K562 (cell line): ENCODE data around the gene ANKRD33. TPM values are rescaled to one million over a fixed set of nuclear protein-coding genes. Genes with fewer than 3 reads are reported as not detected.

ENCODE experiments used
- ATAC-seq: fragments of 200-7000 bp; cut with Tn5 transposase; 3 replicates; pipeline ENCODE4 v1.9.1; 2020; ENCODE audit warnings: moderate library complexity
- BruUV-seq: library from RNA; stranded (reverse); fragments of 400-500 nt; replicated peaks from 2 replicates; lab custom pipeline; 2021; lab: Mats Ljungman, UMichigan
- CTCF ChIA-PET: fragments of 300-600 bp; formaldehyde crosslinking; extraction: SDS; loops from one replicate; lab custom pipeline; 2021; ENCODE audit warnings: low intra/inter-chr PET ratio; lab: Yijun Ruan, JAX
- POLR2A ChIA-PET: fragments of 300-600, 350-650 bp; sonication (Branson Sonifier 250); formaldehyde crosslinking; extraction: SDS; loops from one replicate; lab custom pipeline; 2021; ENCODE audit warnings: antibody characterized with exemption, inconsistent platforms; lab: Yijun Ruan, JAX
- DNase-seq, 4 experiments: peaks; one replicate each; pipeline versions ENCODE4 v3.0.0 to v3.0.0-alpha.2; 2011 to 2018; ENCODE audit warnings: low spot score in 3 of 4, mixed read lengths in 3 of 4; ENCODE audit errors: extremely low read depth in 1 of 4
- FAIRE-seq: peaks from 2 replicates; lab custom pipeline; 2011; peaks lifted over from hg19 to GRCh38; lab: Jason Lieb, UNC
- H2AFZ ChIP-seq: 2 replicates; pipeline ENCODE4 v1.6.0; 2011; ENCODE audit warnings: low read depth, low read length, control low read depth, inconsistent platforms
- H3K27ac ChIP-seq: fragments of 200-600 bp; 3 replicates; pipeline ENCODE4 v1.8.0; 2011; ENCODE audit warnings: low read depth, mild to moderate bottlenecking, control low read depth, inconsistent platforms, low read length, moderate library complexity, mixed read lengths; ENCODE audit errors: extremely low read depth
- H3K27me3 ChIP-seq, 2 experiments: fragments of 300-600 bp in 1 of 2; 2 replicates in 1 of 2; 3 replicates in 1 of 2; pipeline versions ENCODE4 v1.6.0 to v1.8.0; 2011; ENCODE audit warnings: inconsistent platforms in 2 of 2, low read length in 2 of 2, mild to moderate bottlenecking in 1 of 2, mixed read lengths in 1 of 2, moderate library complexity in 1 of 2; ENCODE audit not compliant: control insufficient read depth in 2 of 2, insufficient read depth in 2 of 2
- H3K36me3 ChIP-seq: fragments of 300-600 bp; 3 replicates; pipeline ENCODE4 v1.8.0; 2011; ENCODE audit warnings: mild to moderate bottlenecking, low read length, inconsistent platforms; ENCODE audit not compliant: control insufficient read depth, insufficient read depth
- H3K4me1 ChIP-seq, 2 experiments: fragments of 200-600 bp in 1 of 2; replicated peaks in 1 of 2; 2 replicates in 1 of 2; 3 replicates in 1 of 2; pipeline versions ENCODE4 v1.5.1 to v1.8.0; 2011; ENCODE audit warnings: inconsistent platforms in 2 of 2, low read length in 2 of 2, mild to moderate bottlenecking in 1 of 2, mixed read lengths in 1 of 2, moderate library complexity in 1 of 2; ENCODE audit not compliant: control insufficient read depth in 2 of 2, insufficient read depth in 2 of 2
- H3K4me2 ChIP-seq: 2 replicates; pipeline ENCODE4 v1.6.1; 2011; ENCODE audit warnings: low read length, control low read depth, inconsistent platforms, mixed read lengths; ENCODE audit not compliant: insufficient read depth
- H3K4me3 ChIP-seq: fragments of 200-600 bp; sonication (generic), shearing (Covaris generic); 2 replicates; pipeline ENCODE4 v1.5.1; 2016; ENCODE audit warnings: control low read depth, inconsistent platforms
- H3K79me2 ChIP-seq: fragments of 200-600 bp; 3 replicates; pipeline ENCODE4 v1.8.0; 2011; ENCODE audit warnings: low read length, inconsistent platforms; ENCODE audit not compliant: control insufficient read depth, insufficient read depth
- H3K9ac ChIP-seq, 2 experiments: 2 replicates each; pipeline versions ENCODE4 v1.6.0 to v1.6.1; 2011; ENCODE audit warnings: low read depth in 2 of 2, low read length in 2 of 2, control low read depth in 1 of 2, inconsistent platforms in 1 of 2, mild to moderate bottlenecking in 1 of 2, mixed read lengths in 1 of 2; ENCODE audit not compliant: insufficient read depth in 1 of 2
- H3K9me1 ChIP-seq: one replicate; pipeline ENCODE4 v1.6.0; 2011; ENCODE audit warnings: inconsistent platforms, mild to moderate bottlenecking, low read length, moderate library complexity; ENCODE audit not compliant: control insufficient read depth, insufficient read depth
- H3K9me3 ChIP-seq: replicated peaks from 2 replicates; pipeline ENCODE4 v1.5.1; 2011; ENCODE audit warnings: low read depth, low read length, inconsistent platforms; ENCODE audit not compliant: control insufficient read depth, insufficient read depth
- H4K20me1 ChIP-seq: replicated peaks from 2 replicates; pipeline ENCODE4 v1.6.1; 2011; ENCODE audit warnings: low read length, inconsistent platforms, mixed read lengths; ENCODE audit not compliant: control insufficient read depth, insufficient read depth
- ARID1B ChIP-seq: fragments of 450-650 bp; IDR thresholded peaks from 2 replicates; pipeline ENCODE4 v1.6.1; 2016; ENCODE audit warnings: antibody characterized with exemption, mild to moderate bottlenecking, inconsistent platforms
- BRD4 ChIP-seq: fragments of 200-600 bp; sonication (generic); IDR thresholded peaks from 2 replicates; pipeline ENCODE4 v1.6.1; 2017; ENCODE audit warnings: inconsistent platforms
- CGGBP1 ChIP-seq: fragments of 250-450 bp; sonication (Bioruptor Pico); IDR thresholded peaks from 2 replicates; pipeline ENCODE4 v1.9.0; 2021; ENCODE audit warnings: mild to moderate bottlenecking
- E4F1 ChIP-seq: fragments of 250-450 bp; sonication (Bioruptor Pico); IDR thresholded peaks from 2 replicates; pipeline ENCODE4 v1.5.0; 2021; ENCODE audit warnings: mild to moderate bottlenecking, borderline replicate concordance
- ETS2 ChIP-seq: IDR thresholded peaks from 2 replicates; pipeline ENCODE4 v1.6.1; 2016; ENCODE audit warnings: borderline replicate concordance, missing genetic modification characterization, mild to moderate bottlenecking, moderate library complexity, missing compliant biosample characterization; ENCODE audit not compliant: poor library complexity, severe bottlenecking
- KLF16 ChIP-seq: IDR thresholded peaks from 2 replicates; pipeline ENCODE4 v1.6.1; 2016; ENCODE audit warnings: antibody characterized with exemption
- MCM2 ChIP-seq: fragments of 450-650 bp; IDR thresholded peaks from 2 replicates; pipeline ENCODE4 v1.6.1; 2017; ENCODE audit warnings: low read depth, mild to moderate bottlenecking
- MTA2 ChIP-seq: fragments of 450-650 bp; IDR thresholded peaks from 2 replicates; pipeline ENCODE4 v1.6.1; 2016; ENCODE audit warnings: low read depth
- PHTF2 ChIP-seq: fragments of 250-450 bp; sonication (Bioruptor Pico); IDR thresholded peaks from 2 replicates; pipeline ENCODE4 v1.5.0; 2021; ENCODE audit warnings: mild to moderate bottlenecking
- PML ChIP-seq: IDR thresholded peaks from 2 replicates; pipeline ENCODE4 v1.6.1; 2012; ENCODE audit warnings: low read length, inconsistent platforms
- SETDB1 ChIP-seq: IDR thresholded peaks from one replicate; pipeline ENCODE4 v1.6.1; 2012; ENCODE audit warnings: low read length, control low read depth, inconsistent platforms
- SP1 ChIP-seq: sonication (generic); formaldehyde crosslinking; IDR thresholded peaks from 2 replicates; pipeline ENCODE4 v1.8.1; 2022; ENCODE audit warnings: mild to moderate bottlenecking, missing genetic modification reagents
- TAL1 ChIP-seq: fragments of 450-650 bp; IDR thresholded peaks from 2 replicates; pipeline ENCODE4 v1.6.1; 2016; ENCODE audit warnings: mild to moderate bottlenecking
- TBP ChIP-seq: optimal IDR thresholded peaks from 2 replicates; pipeline ENCODE3; 2011; ENCODE audit warnings: low read depth, low read length, improper control_type of control experiment
- TCF3 ChIP-seq: sonication (generic); formaldehyde crosslinking; IDR thresholded peaks from 2 replicates; pipeline ENCODE4 v1.4.0; 2020; ENCODE audit warnings: mild to moderate bottlenecking, missing genetic modification reagents
- TFE3 ChIP-seq: fragments of 450-650 bp; formaldehyde crosslinking; IDR thresholded peaks from 2 replicates; pipeline ENCODE4 v1.4.0; 2020; ENCODE audit warnings: mild to moderate bottlenecking, mixed read lengths
- USF2 ChIP-seq: sonication (generic); formaldehyde crosslinking; IDR thresholded peaks from 2 replicates; pipeline ENCODE4 v1.5.0; 2020; ENCODE audit warnings: missing genetic modification reagents
- ZFX ChIP-seq: sonication (generic); formaldehyde crosslinking; IDR thresholded peaks from 2 replicates; pipeline ENCODE4 v1.8.0; 2022; ENCODE audit warnings: mild to moderate bottlenecking, missing genetic modification reagents, moderate library complexity
- WGBS: fragments of 100-300 bp; shearing (Covaris generic); methylation state at CpG from one replicate; pipeline ENCODE4 v1.1.6; 2016; ENCODE audit warnings: low coverage, mixed read lengths; ENCODE audit not compliant: insufficient coverage; ENCODE audit errors: missing lambda C conversion rate; 5-methylcytosine and 5-hydroxymethylcytosine counted together
- in situ Hi-C: fragments of 300-500 bp; cut with MboI; formaldehyde crosslinking; loops from 4 replicates; pipeline ENCODE4 v1.15.0; 2018; ENCODE audit warnings: inconsistent platforms, mixed read lengths
- intact Hi-C: fragments of 100-400 bp; cut with micrococcal nuclease; formaldehyde crosslinking; loops from 2 replicates; pipeline ENCODE4 v1.14.2; 2022
- polyA plus RNA-seq, 8 experiments: library from polyadenylated mRNA; depleted of rRNA in 4 of 8; stranded (reverse) in 5 of 8; unstranded in 3 of 8; fragments of >200 nt; fragmentation: Nextera tagmentation in 2 of 8; fragmentation: Illumina TruSeq in 1 of 8; extraction: Ambion mirVana in 2 of 8; extraction: Trizol in 1 of 8; gene quantifications; 2 replicates each; pipeline versions ENCODE4 v1.2.1 to v1.2.3, GENCODE V29; 2011 to 2014; ENCODE audit warnings: inconsistent platforms in 1 of 8, missing spikeins in 1 of 8
- total RNA-seq, 7 experiments: library from RNA; depleted of rRNA in 6 of 7; stranded (reverse); fragments of >200 nt in 6 of 7; fragmentation: Illumina TruSeq in 2 of 7; extraction: Trizol in 2 of 7; gene quantifications; 2 replicates each; pipeline versions ENCODE4 v1.2.1 to v1.2.3, GENCODE V29; 2011 to 2021; ENCODE audit warnings: low replicate concordance in 1 of 7

ANKRD33 gene
- total and polyA plus RNA-seq, 9 of the 15 experiments (the other 6 are each of a cell fraction or from before 2014, with no cell fraction given), result 0.04 to 0.11 (median 0.07) TPM; not detected in 4

GRCh38 chr12:51908876-51909592, 21.1 kb downstream of the ANKRD33 start:
- peak in 3 of 4 experiments; percentile 36 to 77 (median 67) for DNase-seq
- ChIA-PET CTCF (interaction anchor here (0.5 kb wide), 1 partner anchor 17 kb away, joined by 7 read pairs; no protein-coding TSS in a partner anchor), POLR2A (no interaction called here)
- Histone ChIP-seq H3K4me3 (no peak overlapping the region), H3K27me3 (no peaks in the 10 kb centered on the region), H3K9ac (peak overlapping the region in 1 of 2 experiments; percentile 6; a peak in 1 of 4 replicates), H3K9me3 (no peaks in the 10 kb centered on the region), H3K9me1 (no peaks in the 10 kb centered on the region), H3K27ac (no peak overlapping the region), H2AFZ (no peak overlapping the region), H3K36me3 (no peaks in the 10 kb centered on the region), H3K4me2 (peak overlapping the region; percentile 10; the same call in 1 of the 2 replicates), H3K4me1 (peaks cover 58 to 70% of the 10 kb centered on the region in 2 experiments), H3K79me2 (no peaks in the 10 kb centered on the region), H4K20me1 (no peaks in the 10 kb centered on the region)
- intact Hi-C loops, result no loop called here
- FAIRE-seq, result peak; percentile 80
- 10% methylated on average over 9 of the region's 9 CpGs for whole genome bisulfite sequencing
- ATAC-seq, result peak; percentile 44
- BruUV-seq, result no TSS peak
- in situ Hi-C loops, result no loop called here
- peak; percentile 63; the same call in 1 of the 2 replicates for TF ChIP-seq PML
- TF ChIP-seq PHTF2, result no peak
- no peak for TF ChIP-seq BRD4
- no peak for TF ChIP-seq E4F1 (CRISPR knock-in tag)
- peak; percentile 42 for TF ChIP-seq TBP
- peak; percentile 92 for TF ChIP-seq TCF3 (CRISPR knock-in tag)
- no peak for TF ChIP-seq SETDB1
- TF ChIP-seq KLF16, result peak; percentile 75; the same call in 1 of the 2 replicates
- peak; percentile 86 for TF ChIP-seq TAL1
- TF ChIP-seq ETS2 (tag), result no peak
- TF ChIP-seq ARID1B, result peak; percentile 87
- TF ChIP-seq MTA2, result peak; percentile 78
- no peak for TF ChIP-seq SP1 (CRISPR knock-in tag)
- no peak for TF ChIP-seq TFE3 (CRISPR knock-in tag)
- TF ChIP-seq CGGBP1, result no peak
- no peak for TF ChIP-seq ZFX (CRISPR knock-in tag)
- no peak for TF ChIP-seq USF2 (CRISPR knock-in tag)
- no peak for TF ChIP-seq MCM2
